Measurements from ENCODE around the gene NEURL1B.

NEURL1B gene

GRCh38 chr5:172678902-172679301 is 37.8 kb downstream of the NEURL1B start:
- no peak for DNase-seq (ENCODE audit: low spot score)

GRCh38 chr5:172679628-172680212 is 38.7 kb downstream of the NEURL1B start:
- DNase-seq (ENCODE audit: low spot score): no peak

GRCh38 chr5:172680921-172681320 is 39.9 kb downstream of the NEURL1B start:
- DNase-seq (ENCODE audit: low spot score): no peak

GRCh38 chr5:172681421-172681820 is 40.4 kb downstream of the NEURL1B start:
- DNase-seq (ENCODE audit: low spot score): no peak

- DNase-seq (ENCODE audit: low spot score): no peak
These were observed 42.2 kb downstream of the NEURL1B start for GRCh38 chr5:172683264-172683644.

- no peak for DNase-seq (ENCODE audit: low spot score)
These were observed 42.8 kb downstream of the NEURL1B start for GRCh38 chr5:172683645-172684471.

GRCh38 chr5:172685091-172685490 is 44.0 kb downstream of the NEURL1B start:
- no peak for DNase-seq (ENCODE audit: low spot score)

DNA sequence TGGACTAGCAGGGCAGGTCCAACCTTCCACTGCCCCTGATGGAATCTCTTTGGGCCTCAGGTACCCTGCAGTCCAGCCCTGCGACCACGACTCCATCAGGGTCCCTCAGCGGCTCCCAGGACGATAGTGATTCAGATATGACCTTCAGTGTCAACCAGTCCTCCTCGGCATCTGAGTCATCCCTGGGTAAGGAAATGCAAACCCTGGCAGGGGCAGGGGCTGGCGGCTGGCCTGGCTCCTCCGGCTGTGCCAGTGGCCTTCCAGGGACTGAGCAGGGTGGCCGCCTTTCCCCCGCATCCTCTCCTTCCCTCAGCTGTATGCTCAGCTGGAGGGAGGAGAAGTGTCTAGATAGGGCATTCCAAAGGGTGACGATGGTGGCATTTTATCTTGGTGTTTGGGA is 45.0 kb downstream of the NEURL1B start:
- no peak for DNase-seq (ENCODE audit: low spot score)

DNA sequence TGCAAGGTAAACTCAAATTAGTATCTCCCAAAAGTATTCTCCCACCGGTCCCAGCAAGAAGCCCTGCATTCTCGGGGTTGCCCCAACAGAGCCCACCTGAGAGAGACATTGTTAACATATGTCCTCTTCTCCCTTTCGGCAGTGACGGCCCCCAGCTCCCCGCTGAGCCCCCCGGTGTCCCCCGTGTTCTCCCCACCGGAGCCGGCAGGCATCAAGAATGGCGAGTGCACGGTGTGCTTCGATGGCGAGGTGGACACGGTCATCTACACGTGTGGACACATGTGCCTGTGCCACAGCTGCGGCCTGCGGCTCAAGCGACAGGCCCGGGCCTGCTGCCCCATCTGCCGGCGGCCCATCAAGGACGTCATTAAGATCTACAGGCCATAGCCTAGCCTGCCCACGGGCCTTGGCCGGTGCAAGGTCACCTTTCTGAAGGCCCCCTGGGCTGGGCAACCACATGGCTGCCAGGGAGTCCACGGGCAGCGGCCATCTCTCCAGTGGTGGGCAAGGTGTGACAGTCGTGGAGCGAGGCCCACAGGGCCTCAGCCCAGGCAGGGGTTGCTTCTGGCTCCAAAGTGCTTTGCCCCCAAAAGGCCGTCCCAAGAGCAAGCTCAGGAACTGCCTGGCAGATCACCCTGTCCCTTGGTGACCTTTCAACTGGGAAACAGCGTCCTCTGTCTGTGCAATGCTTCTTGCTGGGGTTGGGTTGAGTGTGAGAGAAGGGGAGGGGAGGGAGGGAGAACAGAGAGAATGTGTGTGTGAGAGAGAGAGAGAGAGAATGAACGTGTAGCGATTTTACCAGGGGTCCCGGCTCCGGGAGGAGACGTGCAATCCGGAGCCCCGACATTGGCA is 45.7 kb downstream of the NEURL1B start:
- DNase-seq (ENCODE audit: low spot score): no peak

DNA sequence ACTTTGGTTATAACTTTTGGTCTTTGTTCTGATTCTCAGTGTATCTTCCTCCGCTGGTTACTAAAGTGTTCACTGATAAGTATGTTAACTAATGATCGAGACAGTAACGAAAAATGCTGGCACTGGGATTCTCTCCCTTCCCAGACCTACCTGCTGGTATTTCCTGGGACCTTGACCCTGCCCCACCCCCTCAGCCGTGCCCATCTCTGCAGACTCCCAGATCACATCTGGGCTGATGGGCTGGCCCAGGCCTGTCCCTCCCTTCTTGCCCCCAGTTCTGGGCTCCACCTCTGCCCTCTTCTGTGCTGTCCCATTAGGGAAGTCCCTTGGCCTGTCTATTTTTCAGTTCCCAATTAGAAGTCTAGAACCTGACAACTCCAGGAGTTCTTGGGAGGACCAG is 46.9 kb downstream of the NEURL1B start:
- DNase-seq (ENCODE audit: low spot score): no peak

- DNase-seq (ENCODE audit: low spot score): no peak
These were observed 47.5 kb downstream of the NEURL1B start for GRCh38 chr5:172688349-172689217.

GRCh38 chr5:172689218-172689572 is 48.1 kb downstream of the NEURL1B start:
- DNase-seq (ENCODE audit: low spot score): no peak

DNA sequence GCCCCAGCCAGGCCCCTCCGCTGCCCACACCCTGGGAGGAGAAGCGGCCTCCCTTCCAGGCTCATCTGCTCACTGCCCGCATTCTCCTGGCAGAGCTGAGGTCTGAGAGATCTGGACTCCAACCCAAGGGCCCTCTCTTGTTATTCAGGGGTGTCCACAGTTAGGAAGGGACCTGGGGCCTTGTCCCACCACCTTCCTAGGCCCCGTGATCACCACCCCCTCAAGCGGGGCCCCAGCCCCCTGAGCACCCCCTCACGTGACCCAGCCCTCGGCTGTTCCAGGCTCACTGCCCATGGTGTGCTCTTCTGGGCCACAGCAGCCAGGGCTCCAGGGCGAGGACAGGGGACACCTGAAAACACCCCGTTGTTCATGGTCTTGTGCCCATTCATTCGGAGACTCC is 48.7 kb downstream of the NEURL1B start:
- no peak for DNase-seq (ENCODE audit: low spot score)

GRCh38 chr5:172690258-172691075 is 49.4 kb downstream of the NEURL1B start:
- DNase-seq (ENCODE audit: low spot score): no peak

DNA sequence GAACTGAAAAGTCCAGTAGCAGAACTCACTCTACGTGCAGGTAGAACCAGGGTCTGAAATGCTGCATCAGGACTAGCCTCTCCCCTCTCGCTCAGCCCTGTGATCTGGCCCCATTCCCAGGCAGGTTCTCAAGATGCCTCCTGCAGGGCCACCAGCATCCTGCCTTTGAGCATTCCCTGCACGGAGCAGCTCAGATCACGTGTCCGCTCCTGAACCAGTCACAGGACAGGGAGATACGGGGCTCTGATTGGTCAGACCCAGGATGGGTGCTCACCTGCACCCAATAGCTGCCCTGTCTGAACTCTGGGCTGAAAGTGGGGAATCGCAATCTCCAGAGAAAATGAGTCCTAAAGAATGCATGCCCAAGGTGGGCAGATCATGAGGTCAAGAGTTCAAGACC is 50.8 kb downstream of the NEURL1B start:
- DNase-seq (ENCODE audit: low spot score): no peak

DNA sequence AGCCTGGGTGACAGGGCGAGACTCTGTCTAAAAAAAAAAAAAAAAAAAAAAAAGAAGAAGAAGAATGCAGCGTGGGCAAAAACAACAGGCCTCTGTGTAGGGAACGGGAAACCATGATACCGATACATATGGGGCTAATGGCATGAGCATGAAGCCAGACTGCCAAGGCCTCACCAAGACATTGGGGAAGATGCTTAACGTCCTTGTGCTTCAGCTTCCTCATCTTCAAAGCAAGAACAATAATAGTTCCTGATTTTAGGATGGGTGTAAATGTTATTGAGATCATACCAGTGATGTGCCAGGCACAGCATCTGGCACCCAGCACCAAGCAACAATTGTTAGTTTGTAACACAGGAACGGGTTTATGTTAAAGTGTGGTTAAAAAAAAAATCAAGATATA is 51.4 kb downstream of the NEURL1B start:
- no peak for DNase-seq (ENCODE audit: low spot score)

GRCh38 chr5:172692981-172693380 is 51.9 kb downstream of the NEURL1B start:
- no peak for DNase-seq (ENCODE audit: low spot score)

- DNase-seq (ENCODE audit: low spot score): no peak
These were observed 53.0 kb downstream of the NEURL1B start for GRCh38 chr5:172694061-172694460.

DNA sequence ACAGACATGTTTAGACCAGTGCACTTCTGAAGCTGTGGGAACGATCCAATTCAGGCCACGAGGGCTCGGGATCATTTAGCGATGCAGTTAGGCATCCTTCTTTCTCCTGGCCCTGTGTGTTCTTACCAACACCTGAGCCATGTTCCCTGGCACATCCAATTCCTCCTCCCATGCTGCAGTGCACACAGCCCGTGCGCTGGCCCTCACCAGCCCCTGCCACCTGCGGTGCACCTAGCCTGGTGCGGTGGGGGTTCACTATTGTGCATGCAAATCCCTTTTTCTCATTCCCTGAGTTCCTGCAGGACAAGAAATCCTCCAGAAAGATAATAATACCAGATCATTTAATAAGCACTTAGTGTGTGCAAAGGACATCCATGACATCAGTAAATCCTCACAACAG is 53.5 kb downstream of the NEURL1B start:
- DNase-seq (ENCODE audit: low spot score): no peak

- DNase-seq (ENCODE audit: low spot score): no peak
These were observed 54.4 kb downstream of the NEURL1B start for GRCh38 chr5:172695232-172696054.

All from HuH-7.5 (cell line).